Transverse colon (tissue), 4 donors: Measurements from ENCODE around the gene CFAP299.

ENCODE experiments used
- EP300 ChIP-seq: sonication (generic); formaldehyde crosslinking; IDR thresholded peaks from one replicate; pipeline ENCODE4 v1.6.1; 2017; ENCODE audit warnings: antibody characterized with exemption, low read depth
- POLR2A ChIP-seq: fragments of 450-650 bp; IDR thresholded peaks from one replicate; pipeline ENCODE4 v1.6.1; 2016; ENCODE audit warnings: antibody characterized with exemption, mild to moderate bottlenecking, moderate library complexity
- POLR2AphosphoS5 ChIP-seq, 3 donors: sonication (generic); formaldehyde crosslinking; IDR thresholded peaks; one replicate each; pipeline ENCODE4 v1.6.1; 2016; ENCODE audit warnings: antibody characterized with exemption in 3 of 3
- TF ChIP-seq, protein P1 (sequence below), 5 experiments: fragments of 200-600 bp in 3 of 5; fragments of 450-650 bp in 2 of 5; sonication (generic) in 3 of 5; IDR thresholded peaks; 1 replicate in 2 of 5; 2 replicates in 3 of 5; pipeline ENCODE4 v1.5.1; 2016 to 2017; ENCODE audit warnings: antibody characterized with exemption in 5 of 5, inconsistent platforms in 3 of 5, mild to moderate bottlenecking in 2 of 5, moderate library complexity in 1 of 5

DNA sequence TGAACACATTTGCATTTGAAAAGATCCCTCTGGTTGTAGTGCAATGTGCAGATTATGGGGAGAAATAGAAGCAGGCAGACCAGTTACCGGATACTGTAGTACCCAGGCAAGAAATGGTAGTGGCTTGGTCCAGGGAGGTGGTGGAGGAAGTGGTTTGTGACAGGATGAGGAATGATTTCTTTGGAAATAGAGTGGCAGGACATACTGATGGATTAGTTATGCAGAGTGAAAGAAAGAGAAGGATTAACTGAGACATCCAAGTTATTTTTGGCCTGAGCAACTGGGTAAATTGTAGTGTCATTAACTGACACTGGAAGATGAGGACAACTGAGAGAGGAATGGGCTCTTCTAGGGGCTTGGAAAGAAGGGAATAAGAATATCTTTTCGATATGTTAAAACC, 139.7 kb downstream of the CFAP299 start:
- TF ChIP-seq, protein P1, sequence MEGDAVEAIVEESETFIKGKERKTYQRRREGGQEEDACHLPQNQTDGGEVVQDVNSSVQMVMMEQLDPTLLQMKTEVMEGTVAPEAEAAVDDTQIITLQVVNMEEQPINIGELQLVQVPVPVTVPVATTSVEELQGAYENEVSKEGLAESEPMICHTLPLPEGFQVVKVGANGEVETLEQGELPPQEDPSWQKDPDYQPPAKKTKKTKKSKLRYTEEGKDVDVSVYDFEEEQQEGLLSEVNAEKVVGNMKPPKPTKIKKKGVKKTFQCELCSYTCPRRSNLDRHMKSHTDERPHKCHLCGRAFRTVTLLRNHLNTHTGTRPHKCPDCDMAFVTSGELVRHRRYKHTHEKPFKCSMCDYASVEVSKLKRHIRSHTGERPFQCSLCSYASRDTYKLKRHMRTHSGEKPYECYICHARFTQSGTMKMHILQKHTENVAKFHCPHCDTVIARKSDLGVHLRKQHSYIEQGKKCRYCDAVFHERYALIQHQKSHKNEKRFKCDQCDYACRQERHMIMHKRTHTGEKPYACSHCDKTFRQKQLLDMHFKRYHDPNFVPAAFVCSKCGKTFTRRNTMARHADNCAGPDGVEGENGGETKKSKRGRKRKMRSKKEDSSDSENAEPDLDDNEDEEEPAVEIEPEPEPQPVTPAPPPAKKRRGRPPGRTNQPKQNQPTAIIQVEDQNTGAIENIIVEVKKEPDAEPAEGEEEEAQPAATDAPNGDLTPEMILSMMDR (IDR thresholded peaks at IDR 0.05), result no peak
- TF ChIP-seq POLR2A, result no peak
- TF ChIP-seq POLR2AphosphoS5 (IDR thresholded peaks at IDR 0.05), result no peak
- TF ChIP-seq EP300, result no peak
